Stimulated activated effector memory CD8-positive, alpha-beta T cell treated with anti-CD3 and anti-CD28 coated beads, Interleukin-12 subunit alpha, Interleukin-12 subunit beta, amount 100 ng/mL, for 72 hours (primary cell): ENCODE measurements around the gene SUCLG2.

Source experiments
- ATAC-seq: fragments of 150-1000 bp; cut with Tn5 transposase; 2 replicates; pipeline ENCODE4 v1.10.0; 2021
- DNase-seq, 2 donors: peaks; one replicate each; pipeline ENCODE4 v3.0.0; 2021 to 2022; ENCODE audit warnings: low spot score in 2 of 2
- H3K27ac Mint-ChIP-seq: one replicate; pipeline ENCODE4 v1.8.0; 2022; ENCODE audit warnings: mild to moderate bottlenecking, mixed read lengths
- H3K36me3 Mint-ChIP-seq: one replicate; pipeline ENCODE4 v1.8.0; 2022; ENCODE audit warnings: mild to moderate bottlenecking, mixed read lengths
- H3K4me1 Mint-ChIP-seq: one replicate; pipeline ENCODE4 v1.8.0; 2022; ENCODE audit warnings: mixed read lengths
- H3K4me3 Mint-ChIP-seq: one replicate; pipeline ENCODE4 v1.8.0; 2022; ENCODE audit warnings: mild to moderate bottlenecking, mixed read lengths
- H3K9me3 Mint-ChIP-seq: one replicate; pipeline ENCODE4 v1.8.0; 2022; ENCODE audit warnings: mixed read lengths

Gene SUCLG2

GRCh38 chr3:67415511-67415910 is 238.9 kb downstream of the SUCLG2 start:
- ATAC-seq (no peak), DNase-seq (no peak)
- Mint-ChIP-seq H3K27ac (peak overlapping the region; percentile 20), H3K4me1 (peaks cover 15% of the 10 kb centered on the region), H3K4me3 (no peak overlapping the region), H3K9me3 (peaks cover 2% of the 10 kb centered on the region), H3K36me3 (no peaks in the 10 kb centered on the region)

DNA sequence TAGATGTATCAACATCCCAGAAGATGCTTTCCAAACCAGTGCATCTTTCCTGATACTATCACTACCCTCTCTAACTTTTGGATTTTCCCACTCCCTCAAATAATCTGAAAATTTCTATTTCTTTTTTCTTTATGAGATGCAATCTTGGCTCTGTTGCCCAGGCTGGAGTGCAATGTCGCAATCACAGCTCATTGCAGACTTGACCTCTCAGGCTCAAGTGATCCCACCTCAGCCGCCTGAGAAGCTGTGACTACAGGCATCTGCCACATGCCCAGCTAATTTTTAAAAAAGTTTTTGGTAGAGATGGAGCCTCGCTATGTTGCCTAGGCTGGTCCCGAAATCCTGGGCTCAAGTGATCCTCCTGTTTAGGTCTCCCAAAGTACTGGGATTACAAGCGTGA is 239.7 kb downstream of the SUCLG2 start:
- no peak for DNase-seq

DNA sequence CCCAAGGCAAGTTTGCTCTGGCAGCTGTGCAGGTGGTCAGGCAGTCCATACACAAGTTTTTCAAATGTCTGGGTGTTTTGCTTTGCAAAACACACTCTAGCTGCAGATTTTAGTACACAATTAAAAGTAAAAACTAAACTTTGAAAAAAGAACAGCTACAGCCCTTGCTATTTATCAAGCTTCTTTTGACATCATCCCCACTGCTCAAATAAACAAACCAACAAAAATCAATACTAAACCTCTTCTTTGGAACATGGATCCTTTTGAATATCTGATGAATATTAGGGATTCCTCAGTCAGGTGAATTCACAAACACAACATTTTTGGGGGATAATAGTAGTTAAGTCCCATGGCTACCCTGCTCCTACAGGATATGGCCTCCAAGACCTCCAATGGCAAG is 249.2 kb downstream of the SUCLG2 start:
- no peak overlapping the region for H3K27ac Mint-ChIP-seq
- no peak for DNase-seq
- peaks cover 37% of the 10 kb centered on the region for H3K36me3 Mint-ChIP-seq
- H3K9me3 Mint-ChIP-seq = no peaks in the 10 kb centered on the region
- no peak overlapping the region for H3K4me3 Mint-ChIP-seq
- ATAC-seq = no peak
- peaks cover 4% of the 10 kb centered on the region for H3K4me1 Mint-ChIP-seq

More for the DNA sequence above, 239.7 kb downstream of the SUCLG2 start:
- no peak for ATAC-seq
- Mint-ChIP-seq H3K36me3 (no peaks in the 10 kb centered on the region), H3K4me3 (no peak overlapping the region), H3K9me3 (no peaks in the 10 kb centered on the region), H3K4me1 (peaks cover 21% of the 10 kb centered on the region), H3K27ac (no peak overlapping the region)

DNA sequence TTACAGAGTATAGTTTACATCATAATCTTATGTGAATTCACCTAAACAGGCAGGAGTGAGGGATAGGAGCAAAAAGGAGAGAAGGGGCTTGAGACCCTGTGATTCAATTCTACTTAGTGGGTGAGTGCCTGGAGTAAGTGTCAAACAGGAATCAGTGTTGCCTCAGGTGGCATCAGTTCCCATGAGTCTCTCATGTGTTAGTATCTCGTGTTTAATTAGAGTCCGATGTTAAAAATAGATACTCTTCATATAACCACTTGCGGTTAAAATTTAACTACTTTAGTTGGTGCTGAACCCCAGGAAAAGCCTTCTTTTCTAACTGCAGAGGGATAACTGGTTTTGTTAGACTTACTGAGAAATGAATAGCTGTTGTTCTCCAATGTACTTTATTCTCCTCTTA is 251.5 kb downstream of the SUCLG2 start:
- H3K4me1 Mint-ChIP-seq = no peaks in the 10 kb centered on the region
- no peak overlapping the region for H3K4me3 Mint-ChIP-seq
- H3K36me3 Mint-ChIP-seq = peaks cover 44% of the 10 kb centered on the region
- H3K27ac Mint-ChIP-seq = peak overlapping the region; percentile 18
- ATAC-seq (no peak), DNase-seq (no peak)
- no peaks in the 10 kb centered on the region for H3K9me3 Mint-ChIP-seq

DNA sequence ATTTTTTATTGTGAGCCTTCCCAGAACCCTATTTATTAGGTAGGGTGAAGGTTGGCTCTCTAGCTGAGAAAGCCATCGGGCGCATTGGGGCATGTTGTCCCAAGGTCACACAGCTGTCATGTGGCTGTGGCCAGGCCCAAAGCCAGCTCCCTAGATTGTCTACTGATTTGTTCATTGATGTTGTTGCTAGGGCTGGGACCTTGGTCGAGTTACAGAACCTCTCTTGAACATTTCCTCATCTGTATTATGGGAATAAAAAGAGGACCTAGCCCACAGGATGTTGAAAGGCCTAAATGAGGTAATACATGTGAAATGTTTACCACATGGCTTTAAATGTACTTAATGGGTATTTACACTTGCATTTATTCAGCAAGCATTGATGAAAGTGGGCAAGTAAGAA is 252.5 kb downstream of the SUCLG2 start:
- DNase-seq (no peak), ATAC-seq (no peak)
- no peak overlapping the region for H3K4me3 Mint-ChIP-seq
- no peaks in the 10 kb centered on the region for H3K4me1 Mint-ChIP-seq
- peaks cover 39% of the 10 kb centered on the region for H3K36me3 Mint-ChIP-seq
- no peaks in the 10 kb centered on the region for H3K9me3 Mint-ChIP-seq
- no peak overlapping the region for H3K27ac Mint-ChIP-seq

GRCh38 chr3:67400476-67400875 is 253.9 kb downstream of the SUCLG2 start:
- no peak for DNase-seq
- H3K4me3 Mint-ChIP-seq = no peak overlapping the region
- no peaks in the 10 kb centered on the region for H3K4me1 Mint-ChIP-seq
- ATAC-seq = no peak
- no peaks in the 10 kb centered on the region for H3K9me3 Mint-ChIP-seq
- H3K36me3 Mint-ChIP-seq = peaks cover 39% of the 10 kb centered on the region
- H3K27ac Mint-ChIP-seq = no peak overlapping the region

DNA sequence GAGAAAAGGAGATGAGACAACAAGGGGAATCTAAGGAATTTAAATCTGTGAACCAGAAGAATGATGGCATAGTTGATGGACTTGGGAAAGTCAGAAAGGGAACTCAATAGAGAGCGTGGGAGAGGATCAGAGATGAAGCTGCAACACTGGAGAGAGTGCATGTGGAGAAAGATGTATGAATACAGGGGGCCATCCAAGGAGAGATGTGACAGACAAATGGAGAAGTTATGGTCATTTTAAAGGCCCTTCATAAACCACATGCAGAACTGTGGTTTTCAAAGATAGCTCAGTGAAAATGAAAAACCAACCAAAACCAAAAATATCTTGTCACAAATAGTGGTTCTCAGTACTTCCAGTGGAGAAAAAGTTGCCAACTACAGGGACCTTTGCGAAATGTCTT is 265.2 kb downstream of the SUCLG2 start:
- Mint-ChIP-seq H3K9me3 (peaks cover 4% of the 10 kb centered on the region), H3K4me3 (no peak overlapping the region), H3K27ac (no peak overlapping the region), H3K4me1 (peaks cover 25% of the 10 kb centered on the region), H3K36me3 (peaks cover 5% of the 10 kb centered on the region)
- ATAC-seq (no peak), DNase-seq (no peak)

DNA sequence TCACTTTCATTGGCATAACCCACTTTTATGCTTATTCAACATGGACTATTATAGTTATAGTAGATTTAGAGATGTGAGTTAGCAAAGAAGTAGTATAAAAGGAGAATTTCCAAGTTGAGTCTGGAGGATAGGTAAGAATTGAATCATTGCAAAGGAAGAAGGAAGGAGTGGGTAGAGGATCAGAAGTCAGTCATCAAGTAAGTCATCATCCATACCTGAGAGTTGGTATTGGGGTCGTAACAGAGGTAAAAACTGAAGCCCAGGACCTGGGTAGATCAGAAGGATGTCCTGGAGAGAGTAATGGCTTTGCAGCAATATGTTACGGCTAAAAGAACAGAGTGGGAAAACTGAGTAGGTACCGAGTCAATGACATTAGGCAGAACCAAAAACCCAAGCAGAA is 265.7 kb downstream of the SUCLG2 start:
- no peak for DNase-seq
- ATAC-seq = no peak
- Mint-ChIP-seq H3K27ac (no peak overlapping the region), H3K4me1 (peaks cover 25% of the 10 kb centered on the region), H3K36me3 (peaks cover 5% of the 10 kb centered on the region), H3K4me3 (no peak overlapping the region), H3K9me3 (peaks cover 4% of the 10 kb centered on the region)

DNA sequence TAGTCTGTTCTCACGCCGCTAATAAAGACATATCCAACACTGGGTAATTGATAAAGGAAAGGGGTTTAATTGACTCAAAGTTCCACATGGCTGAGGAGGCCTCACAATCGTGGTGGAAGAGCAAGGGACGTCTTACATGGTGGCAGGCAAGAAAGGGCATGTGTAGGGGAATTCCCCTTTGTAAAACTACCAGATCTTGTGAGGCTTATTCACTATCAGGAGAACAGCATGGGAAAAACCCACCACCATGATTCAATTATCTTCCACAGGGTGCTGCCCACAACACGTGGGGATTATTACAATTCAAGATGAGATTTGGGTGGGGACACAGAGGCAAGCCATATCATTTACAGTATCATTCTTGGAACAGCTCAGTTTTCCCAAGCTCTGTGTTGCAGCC is 268.0 kb downstream of the SUCLG2 start:
- ATAC-seq = peak; percentile 56
- no peak for DNase-seq
- peaks cover 4% of the 10 kb centered on the region for H3K9me3 Mint-ChIP-seq
- no peaks in the 10 kb centered on the region for H3K36me3 Mint-ChIP-seq
- no peak overlapping the region for H3K4me3 Mint-ChIP-seq
- H3K4me1 Mint-ChIP-seq = peaks cover 25% of the 10 kb centered on the region
- no peak overlapping the region for H3K27ac Mint-ChIP-seq

GRCh38 chr3:67384760-67385397 is 269.5 kb downstream of the SUCLG2 start:
- DNase-seq (peak in 1 of 2 donors; percentile 17), ATAC-seq (peak; percentile 55)
- Mint-ChIP-seq H3K27ac (no peak overlapping the region), H3K36me3 (no peaks in the 10 kb centered on the region), H3K4me3 (no peak overlapping the region), H3K9me3 (peaks cover 4% of the 10 kb centered on the region), H3K4me1 (peaks cover 25% of the 10 kb centered on the region)

GRCh38 chr3:67384016-67384415 is 270.4 kb downstream of the SUCLG2 start:
- peaks cover 9% of the 10 kb centered on the region for H3K36me3 Mint-ChIP-seq

GRCh38 chr3:67383379-67383778 is 271.0 kb downstream of the SUCLG2 start:
- ATAC-seq (no peak), DNase-seq (no peak)
- Mint-ChIP-seq H3K9me3 (peaks cover 4% of the 10 kb centered on the region), H3K4me1 (peaks cover 11% of the 10 kb centered on the region), H3K36me3 (peaks cover 10% of the 10 kb centered on the region), H3K27ac (no peak overlapping the region), H3K4me3 (no peak overlapping the region)

More at GRCh38 chr3:67384016-67384415, 270.4 kb downstream of the SUCLG2 start:
- H3K27ac Mint-ChIP-seq = no peak overlapping the region
- peaks cover 4% of the 10 kb centered on the region for H3K9me3 Mint-ChIP-seq
- no peak for DNase-seq
- no peak overlapping the region for H3K4me3 Mint-ChIP-seq
- H3K4me1 Mint-ChIP-seq = peaks cover 18% of the 10 kb centered on the region
- ATAC-seq = no peak

- no peak overlapping the region for H3K4me3 Mint-ChIP-seq
- H3K9me3 Mint-ChIP-seq = peaks cover 4% of the 10 kb centered on the region
- H3K27ac Mint-ChIP-seq = no peak overlapping the region
- no peak for DNase-seq
- ATAC-seq = no peak
- H3K4me1 Mint-ChIP-seq = peaks cover 11% of the 10 kb centered on the region
- H3K36me3 Mint-ChIP-seq = peaks cover 10% of the 10 kb centered on the region
Measured at GRCh38 chr3:67382536-67382935, 271.9 kb downstream of the SUCLG2 start.

DNA sequence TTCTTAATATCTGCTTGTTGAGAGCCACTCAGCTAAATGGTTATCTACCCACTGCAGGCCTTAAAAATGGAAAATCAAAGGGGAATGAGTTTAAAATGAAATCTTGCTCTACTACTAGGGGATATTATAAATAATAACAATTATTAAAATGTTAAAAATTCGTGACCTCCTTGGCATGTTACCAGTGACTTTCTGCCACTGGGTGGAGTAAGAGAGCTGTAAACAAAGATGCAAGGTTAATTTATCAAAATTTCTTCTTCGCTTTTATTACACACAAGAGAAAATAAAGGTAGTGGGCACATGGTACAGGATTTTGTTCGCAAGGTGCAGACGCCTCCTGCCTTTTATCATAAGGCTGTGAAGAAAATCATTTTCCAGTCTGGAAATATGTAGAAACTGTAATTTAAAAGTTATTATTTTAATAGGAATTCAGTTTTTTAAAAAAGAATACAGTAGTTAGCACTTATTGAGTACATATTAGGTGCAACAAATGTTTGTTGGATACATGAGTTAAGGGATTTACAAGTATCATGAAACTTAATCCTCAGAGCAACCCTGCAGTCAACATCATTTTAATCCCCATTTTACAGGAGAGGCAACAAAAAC is 272.6 kb downstream of the SUCLG2 start:
- Mint-ChIP-seq H3K4me3 (no peak overlapping the region), H3K9me3 (peaks cover under 1% of the 10 kb centered on the region), H3K4me1 (peaks cover 7% of the 10 kb centered on the region), H3K36me3 (peaks cover 10% of the 10 kb centered on the region), H3K27ac (no peak overlapping the region)
- ATAC-seq (no peak), DNase-seq (no peak)

DNA sequence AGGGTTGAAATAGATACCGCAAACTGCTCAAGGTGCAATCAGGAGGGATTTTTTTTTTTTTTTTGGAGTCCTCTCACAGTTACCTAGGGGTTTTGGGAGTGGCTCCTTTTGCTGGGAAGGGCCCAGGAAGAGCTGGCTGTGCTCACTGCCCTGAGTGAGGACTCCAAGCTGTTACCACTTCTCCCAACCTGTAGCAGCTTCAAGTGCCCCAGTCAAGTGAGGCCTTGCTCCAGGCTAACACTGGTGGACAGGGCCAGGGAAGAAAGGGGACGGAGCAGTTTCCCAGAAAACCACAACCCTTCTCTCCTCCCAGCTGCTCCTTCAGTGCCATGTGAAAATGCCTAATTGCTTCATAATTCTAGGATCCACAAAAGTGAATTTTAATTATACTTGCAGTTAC is 274.3 kb downstream of the SUCLG2 start:
- ATAC-seq = no peak
- no peaks in the 10 kb centered on the region for H3K4me1 Mint-ChIP-seq
- peaks cover 14% of the 10 kb centered on the region for H3K36me3 Mint-ChIP-seq
- H3K9me3 Mint-ChIP-seq = no peaks in the 10 kb centered on the region
- no peak overlapping the region for H3K27ac Mint-ChIP-seq
- no peak for DNase-seq
- no peak overlapping the region for H3K4me3 Mint-ChIP-seq

- no peaks in the 10 kb centered on the region for H3K9me3 Mint-ChIP-seq
- no peak overlapping the region for H3K27ac Mint-ChIP-seq
- H3K4me3 Mint-ChIP-seq = no peak overlapping the region
- ATAC-seq (no peak), DNase-seq (no peak)
- H3K36me3 Mint-ChIP-seq = peaks cover 21% of the 10 kb centered on the region
- no peaks in the 10 kb centered on the region for H3K4me1 Mint-ChIP-seq
Measured at GRCh38 chr3:67377299-67377698, 277.1 kb downstream of the SUCLG2 start.
